MM.1S (cell line): ENCODE results near the gene RFTN1.

Source experiments
- CTCF ChIP-seq: fragments of 300-600 bp; sonication (generic); IDR thresholded peaks from 2 replicates; pipeline ENCODE4 v1.5.1; 2016; ENCODE audit warnings: antibody characterized with exemption, low read length, mixed read lengths
- EZH2 ChIP-seq: fragments of 300-600 bp; sonication (generic); optimal IDR thresholded peaks from 2 replicates; pipeline ENCODE3; 2017; ENCODE audit warnings: low read depth, mild to moderate bottlenecking, antibody characterized with exemption, low read length, mixed read lengths
- EZH2phosphoT487 ChIP-seq: fragments of 300-600 bp; sonication (generic); IDR thresholded peaks from 2 replicates; pipeline ENCODE4 v1.6.1; 2018; ENCODE audit warnings: antibody characterized with exemption, low read length

DNA sequence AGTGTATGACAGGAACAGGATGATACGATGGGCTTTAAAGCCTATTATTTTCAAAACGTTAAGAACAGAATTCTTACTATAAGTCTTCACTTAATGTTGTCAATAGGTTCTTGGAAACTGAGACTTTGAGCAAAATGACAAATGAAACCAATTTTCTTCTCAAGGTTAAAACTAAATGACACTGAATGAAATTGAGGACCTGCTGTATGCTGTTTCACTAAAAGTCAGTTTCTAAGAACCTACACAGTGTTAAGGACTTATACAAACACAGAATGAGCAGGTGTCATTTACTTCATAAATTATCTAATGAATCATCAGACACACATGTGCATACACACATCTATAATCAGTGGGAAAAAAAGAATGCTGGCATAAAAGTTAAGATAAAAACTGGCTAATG, 106.9 kb downstream of the RFTN1 start:
- TF ChIP-seq CTCF (no peak), EZH2 (no peak), EZH2phosphoT487 (no peak)
